SK-MEL-5 (cell line): ENCODE results near the gene AP5Z1. TPM values are rescaled to one million over a fixed set of nuclear protein-coding genes. Genes with fewer than 3 reads are reported as not detected.

Experiments used
- DNase-seq: peaks from one replicate; pipeline ENCODE4 v3.0.0-alpha.2; 2016; ENCODE audit warnings: low read depth, low spot score
- in situ Hi-C: cut with HindIII; loops from 2 replicates; pipeline ENCODE4 v1.10.0; 2016; ENCODE audit warnings: low sequenced_read_pairs, high pct_unique_total_duplicates, low pct_unique_long_range_greater_than_20kb
- total RNA-seq: library from RNA; depleted of rRNA; stranded (reverse); fragments of >200 nt; shearing (Covaris generic); gene quantifications from 2 replicates; pipeline ENCODE4 v1.2.3, GENCODE V29; 2014

AP5Z1 gene
- total RNA-seq, 1 experiment from 2014 or later, result 80.4 TPM

- DNase-seq, result no peak
- in situ Hi-C loops, result no loop called here
Measured at GRCh38 chr7:4806983-4807597, 31.7 kb downstream of the AP5Z1 start.

GRCh38 chr7:4807598-4808016, 32.2 kb downstream of the AP5Z1 start:
- no peak for DNase-seq
- in situ Hi-C loops, result no loop called here

GRCh38 chr7:4808026-4808425, 32.6 kb downstream of the AP5Z1 start:
- no peak for DNase-seq
- in situ Hi-C loops, result no loop called here

GRCh38 chr7:4808565-4808964, 33.1 kb downstream of the AP5Z1 start:
- in situ Hi-C loops, result no loop called here
- no peak for DNase-seq

- in situ Hi-C loops, result no loop called here
Measured at GRCh38 chr7:4809091-4809591, 33.7 kb downstream of the AP5Z1 start.

GRCh38 chr7:4809666-4810065, 34.2 kb downstream of the AP5Z1 start:
- DNase-seq, result no peak
- in situ Hi-C loops, result no loop called here

More at GRCh38 chr7:4809091-4809591, 33.7 kb downstream of the AP5Z1 start:
- no peak for DNase-seq

GRCh38 chr7:4814433-4814832, 39.0 kb downstream of the AP5Z1 start:
- DNase-seq, result no peak
- in situ Hi-C loops, result no loop called here

GRCh38 chr7:4815121-4815520, 39.7 kb downstream of the AP5Z1 start:
- no peak for DNase-seq
- in situ Hi-C loops, result no loop called here

GRCh38 chr7:4815609-4816418, 40.4 kb downstream of the AP5Z1 start:
- no peak for DNase-seq
- in situ Hi-C loops, result no loop called here

GRCh38 chr7:4816419-4817080, 41.1 kb downstream of the AP5Z1 start:
- in situ Hi-C loops, result no loop called here
- DNase-seq, result no peak

- in situ Hi-C loops, result no loop called here
- no peak for DNase-seq
Measured at GRCh38 chr7:4817178-4817901, 41.9 kb downstream of the AP5Z1 start.

- no peak for DNase-seq
- in situ Hi-C loops, result no loop called here
Measured at GRCh38 chr7:4818000-4818794, 42.8 kb downstream of the AP5Z1 start.

- in situ Hi-C loops, result no loop called here
Measured at GRCh38 chr7:4819560-4820404, 44.4 kb downstream of the AP5Z1 start.

GRCh38 chr7:4820405-4820966, 45.1 kb downstream of the AP5Z1 start:
- in situ Hi-C loops, result no loop called here
- DNase-seq, result no peak

More at GRCh38 chr7:4819560-4820404, 44.4 kb downstream of the AP5Z1 start:
- no peak for DNase-seq

GRCh38 chr7:4820967-4821471, 45.6 kb downstream of the AP5Z1 start:
- DNase-seq, result no peak
- in situ Hi-C loops, result no loop called here

- in situ Hi-C loops, result no loop called here
- DNase-seq, result no peak
Measured at GRCh38 chr7:4822677-4823076, 47.3 kb downstream of the AP5Z1 start.
